Stimulated activated naive CD4-positive, alpha-beta T cell (primary cell): ENCODE data around the gene TINAG.
"Not testable (repeated sequence)": the region's sequence is repeated elsewhere in the genome, so short reads cannot be mapped to it uniquely, and the experiment has no call there.

Experiments used
- DNase-seq, 6 experiments: peaks; one replicate each; lab custom pipeline; 2025; lab: John Stamatoyannopoulos, UW

Gene TINAG

DNA sequence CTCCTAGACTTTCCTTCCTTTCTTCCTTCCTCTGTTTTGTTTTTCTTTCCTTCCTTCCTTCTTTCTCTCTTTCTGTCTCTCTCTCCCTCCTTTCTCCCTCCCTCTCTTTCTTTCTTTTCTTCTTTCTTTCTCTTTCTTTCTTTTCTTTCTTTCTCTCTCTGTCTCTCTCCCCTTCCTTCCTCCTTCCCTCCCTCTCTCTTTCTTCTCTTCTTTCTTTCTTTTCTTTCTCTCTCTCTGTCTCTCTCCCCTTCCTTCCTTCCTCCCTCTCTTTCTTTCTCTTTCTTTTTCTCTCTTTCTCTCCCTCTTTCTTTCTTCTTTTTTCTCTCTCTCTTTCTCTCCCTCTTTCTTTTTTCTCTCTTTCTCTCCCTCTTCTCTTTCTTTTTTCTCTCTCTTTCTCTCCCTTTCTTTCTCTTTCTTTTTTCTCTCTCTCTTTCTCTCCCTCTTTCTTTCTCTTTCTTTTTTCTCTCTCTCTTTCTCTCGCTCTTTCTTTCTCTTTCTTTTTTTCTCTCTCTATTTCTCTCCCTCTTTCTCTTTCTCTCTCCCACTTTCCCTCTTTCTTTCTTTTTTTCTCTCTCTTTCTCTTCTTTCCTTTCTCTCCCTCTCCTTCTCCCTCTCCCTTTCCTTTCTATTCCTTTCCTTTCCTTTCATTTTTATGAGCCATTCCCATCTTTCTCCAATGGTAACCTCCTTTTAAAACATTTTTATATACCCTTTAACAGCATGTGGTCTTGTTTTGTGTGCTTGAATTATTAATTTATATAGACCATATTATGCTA is 2.3 kb downstream of the TINAG start:
- DNase-seq = no peak

GRCh38 chr6:54315656-54316055 is 7.4 kb downstream of the TINAG start:
- no peak for DNase-seq

GRCh38 chr6:54320871-54321270 is 12.6 kb downstream of the TINAG start:
- no peak for DNase-seq

GRCh38 chr6:54327631-54328030 is 19.4 kb downstream of the TINAG start:
- no peak for DNase-seq

GRCh38 chr6:54331571-54331970 is 23.3 kb downstream of the TINAG start:
- DNase-seq = not testable (repeated sequence)

GRCh38 chr6:54335871-54336270 is 27.6 kb downstream of the TINAG start:
- no peak for DNase-seq

GRCh38 chr6:54353975-54354374 is 45.7 kb downstream of the TINAG start:
- DNase-seq = no peak

- DNase-seq = no peak
Observed at GRCh38 chr6:54354608-54355007, 46.4 kb downstream of the TINAG start.

DNA sequence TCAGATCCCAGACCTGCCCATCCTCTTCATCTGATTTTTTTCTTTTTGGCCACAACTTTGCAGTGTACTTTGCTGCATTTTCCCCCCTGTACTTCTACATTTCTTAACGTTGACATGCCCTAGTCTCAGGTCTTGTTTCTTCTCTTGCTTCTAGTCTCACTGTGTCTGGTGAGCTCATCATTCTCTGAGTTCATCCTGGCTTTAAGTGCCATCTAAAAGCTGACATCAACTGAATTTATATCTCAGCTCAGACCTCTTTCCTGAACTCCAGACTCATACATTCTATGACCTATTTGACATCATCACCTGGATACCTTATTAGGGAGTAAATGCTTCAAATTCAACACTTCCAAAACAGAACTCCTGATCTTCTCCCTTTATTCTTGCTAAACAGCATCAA is 48.9 kb downstream of the TINAG start:
- DNase-seq = no peak

GRCh38 chr6:54361188-54361587 is 52.9 kb downstream of the TINAG start:
- DNase-seq = no peak

DNA sequence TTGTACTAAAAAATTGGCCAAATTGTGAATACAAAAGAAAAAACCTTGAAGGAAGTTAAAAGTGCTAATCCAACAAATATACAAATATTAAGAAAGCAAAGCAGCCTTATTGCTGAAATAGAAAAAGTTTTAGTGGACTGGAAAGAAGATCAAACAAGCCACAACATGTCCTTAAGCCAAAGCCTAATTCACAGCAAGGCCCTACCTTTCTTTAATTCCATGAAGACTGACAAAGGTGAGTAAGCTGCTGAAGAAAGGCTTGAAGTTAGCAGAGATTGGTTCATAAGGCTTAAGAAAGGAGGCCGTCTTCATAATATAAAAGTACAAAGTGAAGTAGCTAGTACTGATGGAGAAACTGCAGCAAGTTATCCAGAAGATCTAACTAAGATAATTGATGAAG is 53.5 kb downstream of the TINAG start:
- no peak for DNase-seq

- no peak for DNase-seq
Observed at GRCh38 chr6:54366667-54367327, 58.6 kb downstream of the TINAG start.

- no peak for DNase-seq
Observed at GRCh38 chr6:54377776-54378175, 69.5 kb downstream of the TINAG start.

DNA sequence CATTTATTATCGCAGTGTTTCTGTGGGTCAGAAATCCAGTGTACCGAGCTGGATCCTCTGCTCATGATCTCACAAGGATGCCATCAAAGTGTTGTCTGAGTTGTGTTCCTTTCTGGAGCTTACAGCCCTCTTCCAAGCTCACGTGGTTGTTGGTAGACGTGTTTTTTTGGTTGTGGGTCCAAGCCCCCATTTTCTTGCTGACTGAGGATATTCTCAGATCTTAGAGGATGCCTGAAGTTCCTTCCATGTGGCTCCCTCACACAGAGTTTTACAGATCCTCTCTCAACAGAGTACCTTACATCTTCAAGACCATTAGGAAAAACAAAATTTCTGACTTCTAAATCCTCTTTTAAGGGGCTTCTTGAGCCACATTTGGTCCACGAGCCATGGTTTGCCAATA is 78.1 kb downstream of the TINAG start:
- no peak for DNase-seq

- DNase-seq = no peak
Observed at GRCh38 chr6:54390362-54390761, 82.1 kb downstream of the TINAG start.

GRCh38 chr6:54391577-54391976 is 83.3 kb downstream of the TINAG start:
- DNase-seq = no peak

- DNase-seq = no peak
Observed at GRCh38 chr6:54403096-54403495, 94.9 kb downstream of the TINAG start.

DNA sequence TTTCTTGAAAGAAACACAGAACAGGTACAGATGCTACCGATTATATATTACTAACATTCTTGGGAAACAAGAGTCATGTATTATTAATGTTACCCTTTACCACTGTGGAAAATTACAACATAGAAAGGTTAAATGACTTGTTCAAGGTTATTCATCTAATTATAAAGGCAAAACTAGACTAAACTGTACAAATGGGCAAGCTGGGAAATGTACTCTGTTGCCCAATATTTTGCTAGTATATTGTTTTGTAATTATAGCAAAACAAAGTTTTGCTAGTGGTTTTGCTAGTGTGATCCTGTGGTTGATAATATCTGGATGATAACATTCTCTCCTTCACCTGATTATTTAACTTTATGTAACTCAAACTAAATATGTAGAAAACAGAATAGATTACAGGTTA is 96.5 kb downstream of the TINAG start:
- DNase-seq = no peak

GRCh38 chr6:54411767-54412166 is 103.5 kb downstream of the TINAG start:
- DNase-seq = no peak

- no peak for DNase-seq
Observed at GRCh38 chr6:54415517-54415916, 107.3 kb downstream of the TINAG start.

DNA sequence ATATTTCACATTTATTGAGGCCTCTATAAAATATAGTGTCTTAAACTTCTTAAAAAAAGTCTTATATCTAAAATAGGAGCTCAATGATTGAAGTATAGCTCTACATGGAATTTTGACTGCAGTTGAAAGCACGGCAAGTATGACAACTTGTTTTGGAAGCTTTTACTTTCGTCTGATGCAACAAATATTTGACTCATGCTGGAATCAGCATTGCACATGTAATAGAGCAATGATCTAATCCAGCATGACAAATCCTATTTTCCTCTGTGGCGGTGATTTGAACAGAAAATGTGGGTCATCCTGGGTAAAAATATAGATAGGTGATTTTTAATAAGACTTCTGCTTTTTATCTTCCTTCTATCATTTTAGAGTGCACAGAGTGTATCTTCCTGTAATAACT is 111.6 kb downstream of the TINAG start:
- no peak for DNase-seq

- DNase-seq = no peak
Observed at GRCh38 chr6:54426995-54427394, 118.8 kb downstream of the TINAG start.

- no peak for DNase-seq
Observed at GRCh38 chr6:54427396-54427937, 119.2 kb downstream of the TINAG start.
